ENCODE results near the gene CGNL1. TPM values are rescaled to one million over a fixed set of nuclear protein-coding genes. Genes with fewer than 3 reads are reported as not detected.

CGNL1 gene
- polyA plus RNA-seq, 1 donor = 7.8 TPM

GRCh38 chr15:57591237-57591821, 215.0 kb downstream of the CGNL1 start:
- Histone ChIP-seq H3K27me3 (ENCODE audit: control insufficient read depth, insufficient read depth, low read length) (no peaks in the 10 kb centered on the region), H3K9me3 (ENCODE audit: control insufficient read depth, low read depth, low read length) (no peaks in the 10 kb centered on the region), H3K36me3 (ENCODE audit: control insufficient read depth, insufficient read depth, low read length) (no peaks in the 10 kb centered on the region), H3K4me3 (ENCODE audit: low read length) (peak overlapping the region; percentile 61), H3K4me1 (ENCODE audit: control insufficient read depth, insufficient read depth, low read length) (peaks cover 32% of the 10 kb centered on the region), H3K27ac (ENCODE audit: low read length) (peak overlapping the region; percentile 78)
- DNase-seq = no peak
- no CpG with 5 or more reads among the region's 18 CpGs for WGBS (ENCODE audit: insufficient coverage, low lambda C conversion rate)

- H3K27me3 ChIP-seq (ENCODE audit: control insufficient read depth, insufficient read depth, low read length) = no peaks in the 10 kb centered on the region
- H3K4me3 ChIP-seq (ENCODE audit: low read length) = peak within 1 kb of the TSS; percentile 65
- peak within 1 kb of the TSS; percentile 88 for H3K27ac ChIP-seq (ENCODE audit: low read length)
- H3K4me1 ChIP-seq (ENCODE audit: control insufficient read depth, insufficient read depth, low read length) = peaks cover 32% of the 10 kb centered on the region
- no peaks in the 10 kb centered on the region for H3K9me3 ChIP-seq (ENCODE audit: control insufficient read depth, low read depth, low read length)
- WGBS (ENCODE audit: insufficient coverage, low lambda C conversion rate) = no CpG with 5 or more reads among the region's 58 CpGs
- H3K36me3 ChIP-seq (ENCODE audit: control insufficient read depth, insufficient read depth, low read length) = no peaks in the 10 kb centered on the region
- peak; percentile 43 to 80 for DNase-seq
These were observed 215.6 kb downstream of the CGNL1 start, which contains the start of gene MYZAP for GRCh38 chr15:57591822-57592367. MYZAP (plus strand) TSS chr15:57591904; CDS start chr15:57592035, 131 bp downstream.

DNA sequence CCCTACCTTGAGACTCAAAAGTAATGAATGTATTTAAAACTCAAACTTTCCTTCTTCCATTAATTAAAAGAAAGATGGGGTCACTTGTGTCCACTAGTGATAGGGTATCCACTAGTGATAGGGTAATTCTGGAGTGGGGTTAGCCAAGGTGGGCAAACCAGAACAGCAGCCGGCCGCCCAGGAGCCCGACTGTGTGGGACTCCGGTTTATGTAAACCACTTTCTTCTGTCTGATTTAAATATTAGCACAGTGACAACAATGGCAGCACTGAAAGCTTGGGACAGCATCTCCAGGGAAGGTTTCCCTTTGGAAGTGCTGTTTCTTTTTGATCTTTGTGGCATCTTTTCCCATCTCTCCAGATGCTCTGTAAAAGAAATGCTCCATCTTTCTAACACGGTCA, 216.1 kb downstream of the CGNL1 start:
- Histone ChIP-seq H3K4me1 (ENCODE audit: control insufficient read depth, insufficient read depth, low read length) (peaks cover 32% of the 10 kb centered on the region), H3K9me3 (ENCODE audit: control insufficient read depth, low read depth, low read length) (no peaks in the 10 kb centered on the region), H3K4me3 (ENCODE audit: low read length) (peak overlapping the region; percentile 65), H3K36me3 (ENCODE audit: control insufficient read depth, insufficient read depth, low read length) (no peaks in the 10 kb centered on the region), H3K27ac (ENCODE audit: low read length) (peak overlapping the region; percentile 88), H3K27me3 (ENCODE audit: control insufficient read depth, insufficient read depth, low read length) (no peaks in the 10 kb centered on the region)
- no peak for DNase-seq
- 20% methylated on average over 1 of the region's 5 CpGs for WGBS (ENCODE audit: insufficient coverage, low lambda C conversion rate)

DNA sequence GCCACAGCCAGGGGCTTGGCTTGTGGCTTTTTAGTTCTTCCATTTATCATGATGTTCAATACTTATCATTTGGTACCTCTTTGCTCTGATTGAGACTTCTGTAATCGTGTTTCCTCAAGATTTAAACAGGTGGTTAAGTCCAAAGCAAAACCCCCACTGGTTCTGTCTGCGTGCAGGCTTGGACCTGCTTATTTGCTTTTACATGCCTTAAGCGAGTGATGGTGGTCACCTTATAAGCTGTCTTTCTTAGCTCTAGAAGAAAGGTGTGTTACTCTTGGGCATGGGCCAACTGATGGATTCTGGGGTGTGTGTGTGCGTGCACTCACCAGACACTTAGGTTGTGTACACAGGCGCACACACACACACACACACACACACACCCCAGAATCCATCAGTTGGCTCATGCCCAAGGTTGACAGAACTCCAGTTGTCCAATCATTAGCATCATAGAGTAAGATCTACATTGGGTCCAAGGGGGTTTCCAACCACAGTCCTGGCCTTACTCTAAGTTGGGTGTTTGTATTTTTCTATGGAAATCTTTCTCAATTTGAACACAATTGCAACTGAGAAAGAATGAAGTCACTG, 216.6 kb downstream of the CGNL1 start:
- H3K27me3 ChIP-seq (ENCODE audit: control insufficient read depth, insufficient read depth, low read length) = no peaks in the 10 kb centered on the region
- no CpG with 5 or more reads among the region's 5 CpGs for WGBS (ENCODE audit: insufficient coverage, low lambda C conversion rate)
- no peaks in the 10 kb centered on the region for H3K36me3 ChIP-seq (ENCODE audit: control insufficient read depth, insufficient read depth, low read length)
- H3K9me3 ChIP-seq (ENCODE audit: control insufficient read depth, low read depth, low read length) = no peaks in the 10 kb centered on the region
- peaks cover 36% of the 10 kb centered on the region for H3K4me1 ChIP-seq (ENCODE audit: control insufficient read depth, insufficient read depth, low read length)
- no peak for DNase-seq
- H3K4me3 ChIP-seq (ENCODE audit: low read length) = peak overlapping the region; percentile 65
- H3K27ac ChIP-seq (ENCODE audit: low read length) = peak overlapping the region; percentile 88

- Histone ChIP-seq H3K27ac (ENCODE audit: low read length) (peak overlapping the region; percentile 82), H3K4me1 (ENCODE audit: control insufficient read depth, insufficient read depth, low read length) (peaks cover 50% of the 10 kb centered on the region), H3K4me3 (ENCODE audit: low read length) (no peak overlapping the region), H3K36me3 (ENCODE audit: control insufficient read depth, insufficient read depth, low read length) (no peaks in the 10 kb centered on the region), H3K9me3 (ENCODE audit: control insufficient read depth, low read depth, low read length) (no peaks in the 10 kb centered on the region), H3K27me3 (ENCODE audit: control insufficient read depth, insufficient read depth, low read length) (no peaks in the 10 kb centered on the region)
- 100% methylated on average over 3 of the region's 6 CpGs for WGBS (ENCODE audit: insufficient coverage, low lambda C conversion rate)
- DNase-seq = no peak
These were observed 218.2 kb downstream of the CGNL1 start for GRCh38 chr15:57594479-57594878.

GRCh38 chr15:57595011-57595866, 218.9 kb downstream of the CGNL1 start:
- WGBS (ENCODE audit: insufficient coverage, low lambda C conversion rate) = 14% methylated on average over 1 of the region's 9 CpGs
- peak; percentile 64 to 87 for DNase-seq
- H3K27ac ChIP-seq (ENCODE audit: low read length) = peak overlapping the region; percentile 82
- no peaks in the 10 kb centered on the region for H3K27me3 ChIP-seq (ENCODE audit: control insufficient read depth, insufficient read depth, low read length)
- H3K9me3 ChIP-seq (ENCODE audit: control insufficient read depth, low read depth, low read length) = no peaks in the 10 kb centered on the region
- no peak overlapping the region for H3K4me3 ChIP-seq (ENCODE audit: low read length)
- H3K4me1 ChIP-seq (ENCODE audit: control insufficient read depth, insufficient read depth, low read length) = peaks cover 53% of the 10 kb centered on the region
- no peaks in the 10 kb centered on the region for H3K36me3 ChIP-seq (ENCODE audit: control insufficient read depth, insufficient read depth, low read length)

DNA sequence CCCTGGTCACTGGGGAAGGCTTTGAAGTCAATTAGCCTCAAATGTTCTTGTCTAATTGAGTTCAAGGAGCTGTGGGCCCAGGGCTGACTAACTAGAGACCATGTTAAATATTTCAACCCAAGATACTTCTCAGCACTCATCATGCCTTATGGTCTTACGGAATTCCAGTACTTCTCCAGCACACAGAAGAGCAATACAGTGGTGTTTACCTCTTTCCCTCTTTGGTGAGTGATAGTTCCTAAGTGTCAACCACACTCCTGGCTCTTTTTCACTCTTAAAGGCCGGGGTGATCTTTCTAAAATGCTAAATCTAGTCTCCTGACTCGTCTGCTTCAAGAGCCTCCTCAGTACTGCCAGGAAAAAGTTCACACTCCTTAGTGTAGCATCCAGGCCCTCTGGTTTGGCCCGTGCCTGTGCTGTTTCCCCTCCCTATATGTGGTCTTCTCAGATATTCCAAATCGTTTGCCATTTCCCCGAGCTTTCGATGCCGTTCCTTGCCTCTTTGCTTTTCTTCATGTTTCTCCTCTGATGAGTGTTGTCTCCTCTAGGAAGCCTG, 220.1 kb downstream of the CGNL1 start:
- Histone ChIP-seq H3K4me3 (ENCODE audit: low read length) (no peak overlapping the region), H3K27me3 (ENCODE audit: control insufficient read depth, insufficient read depth, low read length) (no peaks in the 10 kb centered on the region), H3K9me3 (ENCODE audit: control insufficient read depth, low read depth, low read length) (no peaks in the 10 kb centered on the region), H3K4me1 (ENCODE audit: control insufficient read depth, insufficient read depth, low read length) (peaks cover 55% of the 10 kb centered on the region), H3K27ac (ENCODE audit: low read length) (peak overlapping the region; percentile 82), H3K36me3 (ENCODE audit: control insufficient read depth, insufficient read depth, low read length) (no peaks in the 10 kb centered on the region)
- no peak for DNase-seq
- 95% methylated on average over 5 of the region's 8 CpGs for WGBS (ENCODE audit: insufficient coverage, low lambda C conversion rate)

DNA sequence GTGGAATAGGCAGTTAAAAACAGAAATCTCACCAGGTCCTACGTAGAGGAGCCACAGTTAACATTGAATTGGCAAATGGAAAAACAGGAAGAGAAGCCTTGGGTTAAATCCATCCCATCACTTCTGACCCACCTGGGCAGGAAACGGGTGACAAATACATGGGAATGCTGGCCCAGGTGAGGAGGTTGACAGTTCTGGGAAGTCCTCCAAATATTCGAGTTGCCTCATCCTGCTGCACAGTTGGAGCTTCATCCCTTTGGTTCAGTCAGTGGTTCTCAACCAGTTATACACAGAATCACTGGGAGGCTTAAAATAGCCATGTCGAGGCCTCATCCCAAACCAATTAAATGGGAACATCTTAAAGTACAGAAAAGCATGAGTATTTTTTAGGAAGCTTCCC, 220.7 kb downstream of the CGNL1 start:
- Histone ChIP-seq H3K36me3 (ENCODE audit: control insufficient read depth, insufficient read depth, low read length) (no peaks in the 10 kb centered on the region), H3K27ac (ENCODE audit: low read length) (no peak overlapping the region), H3K27me3 (ENCODE audit: control insufficient read depth, insufficient read depth, low read length) (no peaks in the 10 kb centered on the region), H3K4me3 (ENCODE audit: low read length) (no peak overlapping the region), H3K4me1 (ENCODE audit: control insufficient read depth, insufficient read depth, low read length) (peaks cover 54% of the 10 kb centered on the region), H3K9me3 (ENCODE audit: control insufficient read depth, low read depth, low read length) (no peaks in the 10 kb centered on the region)
- DNase-seq = no peak
- WGBS (ENCODE audit: insufficient coverage, low lambda C conversion rate) = no CpG with 5 or more reads among the region's 4 CpGs

DNA sequence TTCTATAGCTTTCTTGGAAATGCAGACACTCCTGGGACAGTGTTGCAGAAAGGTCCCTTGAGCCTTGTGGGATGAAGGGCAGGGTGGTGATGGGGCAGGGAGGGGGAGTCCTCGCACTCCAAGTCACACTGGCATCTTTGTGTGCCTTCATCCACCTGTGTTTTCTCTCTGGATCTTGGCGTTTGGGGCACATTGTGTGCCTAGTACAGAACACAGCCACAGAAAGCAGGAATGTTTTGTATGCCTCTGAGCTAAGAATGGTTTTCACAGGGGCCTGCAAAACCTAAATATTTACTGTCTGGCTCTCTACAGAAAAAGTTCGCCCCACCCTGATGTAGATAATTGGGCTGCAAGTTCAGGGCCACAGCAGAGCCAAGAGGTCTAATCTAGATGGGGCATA, 221.1 kb downstream of the CGNL1 start:
- WGBS (ENCODE audit: insufficient coverage, low lambda C conversion rate) = no CpG with 5 or more reads among the region's 3 CpGs
- H3K27me3 ChIP-seq (ENCODE audit: control insufficient read depth, insufficient read depth, low read length) = no peaks in the 10 kb centered on the region
- H3K9me3 ChIP-seq (ENCODE audit: control insufficient read depth, low read depth, low read length) = no peaks in the 10 kb centered on the region
- H3K27ac ChIP-seq (ENCODE audit: low read length) = no peak overlapping the region
- no peak for DNase-seq
- H3K4me3 ChIP-seq (ENCODE audit: low read length) = no peak overlapping the region
- no peaks in the 10 kb centered on the region for H3K36me3 ChIP-seq (ENCODE audit: control insufficient read depth, insufficient read depth, low read length)
- peaks cover 54% of the 10 kb centered on the region for H3K4me1 ChIP-seq (ENCODE audit: control insufficient read depth, insufficient read depth, low read length)

DNA sequence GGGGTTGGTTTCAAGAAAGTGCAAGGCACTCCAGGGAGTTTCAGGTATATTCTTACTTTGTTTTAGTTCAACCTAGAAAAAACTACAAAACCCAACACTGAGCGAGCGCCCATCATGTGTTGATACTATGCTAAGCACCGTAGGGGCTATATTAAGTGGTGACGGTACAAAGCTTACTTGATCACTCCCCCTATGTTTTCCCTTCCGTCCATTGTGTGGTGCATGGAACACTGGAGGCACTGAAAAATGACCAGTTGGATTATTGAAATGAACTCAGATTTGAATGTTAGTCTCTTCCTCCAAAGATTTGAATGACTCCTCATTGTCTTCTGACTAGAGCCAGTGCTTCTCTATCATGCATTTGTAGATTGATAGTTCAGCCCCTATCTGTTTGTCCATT, 222.0 kb downstream of the CGNL1 start:
- H3K27ac ChIP-seq (ENCODE audit: low read length) = peak overlapping the region; percentile 88
- WGBS (ENCODE audit: insufficient coverage, low lambda C conversion rate) = no CpG with 5 or more reads among the region's 5 CpGs
- no peak overlapping the region for H3K4me3 ChIP-seq (ENCODE audit: low read length)
- no peaks in the 10 kb centered on the region for H3K27me3 ChIP-seq (ENCODE audit: control insufficient read depth, insufficient read depth, low read length)
- no peak for DNase-seq
- no peaks in the 10 kb centered on the region for H3K9me3 ChIP-seq (ENCODE audit: control insufficient read depth, low read depth, low read length)
- no peaks in the 10 kb centered on the region for H3K36me3 ChIP-seq (ENCODE audit: control insufficient read depth, insufficient read depth, low read length)
- peaks cover 51% of the 10 kb centered on the region for H3K4me1 ChIP-seq (ENCODE audit: control insufficient read depth, insufficient read depth, low read length)
